Measurements from ENCODE around the gene TEX19. TPM values are rescaled to one million over a fixed set of nuclear protein-coding genes. Genes with fewer than 3 reads are reported as not detected.

TEX19 gene
- total and polyA plus RNA-seq, 2 of the 4 experiments (the other 2 are of a cell fraction): under 0.01 to 0.03 TPM

- TF ChIP-seq RCOR1 (IDR thresholded peaks at IDR 0.05; ENCODE audit: insufficient replicate concordance, low read length): no peak
These were observed 30.7 kb upstream of the TEX19 start (continued) for GRCh38 chr17:82328141-82328993.

- no peak overlapping the region for H2BK20ac ChIP-seq (ENCODE audit: low read depth, low read length)
- no peak overlapping the region for H2BK15ac ChIP-seq (ENCODE audit: low read depth, low read length)
- no peak overlapping the region for H3K56ac ChIP-seq (ENCODE audit: extremely low read depth, insufficient read depth, low read length)
- in situ Hi-C loops (cut with MboI; ENCODE audit: low sequenced_read_pairs) (no loop called here), intact Hi-C loops (cut with micrococcal nuclease) (loop anchor here (10.0 kb wide), 1 partner anchor 294 kb away; the partner anchor contains the start of genes DCXR and RAC3), dilution Hi-C loops (cut with HindIII; ENCODE audit: low sequenced_read_pairs, unreplicated experiment) (no loop called here)
- 0 out of 4 replicates have a peak, but pooled peaks cover 0 to 3% of the 10 kb centered on the region in 2 experiments for H3K79me1 ChIP-seq (ENCODE audit: low read depth in 1 of 2, low read length in 2 of 2)
- 87% methylated on average over 7 of the region's 15 CpGs; no CpG with 5 or more reads in 1 of the 2 experiments for WGBS, 2 experiments (ENCODE audit: extremely low coverage in 2 of 2, insufficient read length in 1 of 2)
- DNase-seq (no peak), ATAC-seq (ENCODE audit: low read depth) (no peak)
- H3K9me3 ChIP-seq (ENCODE audit: control insufficient read depth, insufficient read depth, low read length): no peaks in the 10 kb centered on the region
- peaks cover 14% of the 10 kb centered on the region for H3K4me1 ChIP-seq (ENCODE audit: control insufficient read depth, insufficient read depth, low read length)
- no peak overlapping the region for H3K27ac ChIP-seq (ENCODE audit: insufficient read depth, low read length)
- CTCF ChIA-PET: no interaction called here
- H4K91ac ChIP-seq (ENCODE audit: insufficient read depth, low read depth, low read length): no peak overlapping the region
- POLR2A ChIA-PET (ENCODE audit: unreplicated experiment): no interaction called here
- peaks cover 10% of the 10 kb centered on the region for H3K27me3 ChIP-seq (ENCODE audit: control insufficient read depth, insufficient read depth, low read length)
- no peak overlapping the region for H3K4me3 ChIP-seq (ENCODE audit: insufficient read depth, low read depth, low read length)
- H4K20me1 ChIP-seq (ENCODE audit: insufficient read depth, low read length): no peaks in the 10 kb centered on the region
- H3K14ac ChIP-seq (replicated peaks; ENCODE audit: low read depth, low read length): no peak overlapping the region
- no peak for TF ChIP-seq MAFK (IDR thresholded peaks at IDR 0.05; ENCODE audit: low read depth, low read length)
- TF ChIP-seq CHD1 (IDR thresholded peaks at IDR 0.05; ENCODE audit: low read depth, low read length): no peak
- no peak for TF ChIP-seq RAD21 (IDR thresholded peaks at IDR 0.05; ENCODE audit: low read length)
- no peak for TF ChIP-seq CEBPB (IDR thresholded peaks at IDR 0.05; ENCODE audit: low read depth, low read length)
- no peak for TF ChIP-seq CTCF (conservative IDR thresholded peaks at IDR 0.05; ENCODE audit: low read depth, low read length)
- no peak for TF ChIP-seq RCOR1 (IDR thresholded peaks at IDR 0.05; ENCODE audit: insufficient replicate concordance, low read length)
- no peak for TF ChIP-seq FOS (IDR thresholded peaks at IDR 0.05; ENCODE audit: low read depth, low read length)
- no peak for TF ChIP-seq USF2 (IDR thresholded peaks at IDR 0.05; ENCODE audit: low read depth, low read length)
- no peak for TF ChIP-seq NFE2L2 (IDR thresholded peaks at IDR 0.05; ENCODE audit: low read depth, low read length)
- TF ChIP-seq POLR2A (IDR thresholded peaks at IDR 0.05; ENCODE audit: low read depth, low read length): no peak
- no peak for TF ChIP-seq SMC3 (IDR thresholded peaks at IDR 0.05; ENCODE audit: low read depth, low read length)
- no peak overlapping the region for H3K4me2 ChIP-seq (ENCODE audit: low read depth, low read length)
- no peak overlapping the region for H3K9ac ChIP-seq (ENCODE audit: low read depth, low read length)
- H3K4ac ChIP-seq (ENCODE audit: low read depth, low read length): no peak overlapping the region
- no peak overlapping the region for H2AK5ac ChIP-seq (ENCODE audit: low read depth, low read length)
- no peak overlapping the region for H4K8ac ChIP-seq (ENCODE audit: low read depth in 2 of 2, low read length in 2 of 2)
- no peaks in the 10 kb centered on the region for H3K9me1 ChIP-seq (ENCODE audit: insufficient read depth, low read length)
- no peak overlapping the region for H2BK5ac ChIP-seq (ENCODE audit: low read depth, low read length, poor library complexity, severe bottlenecking)
- no peak overlapping the region for H3K18ac ChIP-seq (ENCODE audit: low read depth, low read length)
- BruUV-seq (replicated peaks): no TSS peak
- H2AFZ ChIP-seq (replicated peaks; ENCODE audit: low read length, poor library complexity): no peak overlapping the region
- H2AK9ac ChIP-seq (replicated peaks; ENCODE audit: low read depth, low read length, poor library complexity): peak overlapping the region; percentile 69
- no peak overlapping the region for H2BK120ac ChIP-seq (ENCODE audit: low read depth, low read length)
- no peak overlapping the region for H4K5ac ChIP-seq (ENCODE audit: low read depth, low read length)
- H3K23ac ChIP-seq (ENCODE audit: low read depth, low read length): no peak overlapping the region
- H3K36me3 ChIP-seq (ENCODE audit: control insufficient read depth, insufficient read depth, low read length): no peaks in the 10 kb centered on the region
These were observed 30.0 kb upstream of the TEX19 start for GRCh38 chr17:82328994-82329507.

Data from IMR-90 (cell line).